ENCODE results near the gene TMEM150A.
"Not testable (repeated sequence)": the region's sequence is repeated elsewhere in the genome, so short reads cannot be mapped to it uniquely, and the experiment has no call there.

The TMEM150A gene

DNA sequence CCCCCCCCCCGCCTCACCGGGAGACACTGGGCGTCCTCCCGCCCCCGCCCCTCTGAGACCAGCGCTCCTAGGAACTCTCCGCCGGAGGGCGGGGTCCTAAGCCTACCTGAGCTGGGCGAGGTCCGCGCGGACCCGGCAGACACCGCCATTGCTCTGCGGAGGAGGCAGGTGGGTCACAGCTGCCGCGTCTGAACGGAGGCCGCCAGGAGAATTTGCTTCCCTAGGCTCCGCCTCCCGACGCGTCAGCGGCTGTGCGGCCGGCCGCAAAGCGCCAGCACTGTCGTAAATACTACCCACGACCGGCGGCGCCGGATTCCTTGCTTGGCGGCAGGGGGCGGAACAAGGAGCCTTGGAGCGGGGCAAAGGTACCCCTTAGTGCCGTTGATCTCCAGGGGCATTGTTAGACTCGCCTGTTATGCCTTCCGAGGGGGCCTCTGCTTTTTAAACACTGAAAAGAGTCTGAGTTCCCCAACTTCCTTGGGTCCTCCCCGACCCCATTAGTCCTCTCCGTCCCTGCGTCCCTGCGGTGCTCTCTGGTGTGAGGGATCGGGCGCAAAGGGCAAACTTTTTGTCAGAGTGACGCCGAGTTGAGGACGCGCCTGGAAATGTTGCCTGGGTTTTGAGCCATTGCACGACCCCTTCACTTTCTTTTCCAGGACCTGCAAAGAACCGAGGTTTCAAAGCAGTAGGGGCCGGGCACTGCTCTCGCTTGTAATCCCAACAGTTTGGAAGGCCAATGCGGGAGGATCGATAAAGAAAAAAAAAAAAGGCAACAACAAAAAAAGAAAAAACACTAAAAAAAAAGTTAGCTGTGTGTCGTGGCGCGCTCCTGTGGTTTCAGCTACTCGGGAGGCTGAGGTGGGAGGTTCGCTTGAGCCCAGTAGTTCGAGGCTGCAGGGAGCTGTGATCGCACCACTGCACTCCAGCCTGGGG, 41.0 kb downstream of the TMEM150A start, which contains the start of gene GGCX:
Gene GGCX, minus strand, starts transcription at position 214 of the 933 bp plus-strand sequence. Its CDS starts 65 bp downstream, at position 149.
- peak; percentile 91 for DNase-seq

DNA sequence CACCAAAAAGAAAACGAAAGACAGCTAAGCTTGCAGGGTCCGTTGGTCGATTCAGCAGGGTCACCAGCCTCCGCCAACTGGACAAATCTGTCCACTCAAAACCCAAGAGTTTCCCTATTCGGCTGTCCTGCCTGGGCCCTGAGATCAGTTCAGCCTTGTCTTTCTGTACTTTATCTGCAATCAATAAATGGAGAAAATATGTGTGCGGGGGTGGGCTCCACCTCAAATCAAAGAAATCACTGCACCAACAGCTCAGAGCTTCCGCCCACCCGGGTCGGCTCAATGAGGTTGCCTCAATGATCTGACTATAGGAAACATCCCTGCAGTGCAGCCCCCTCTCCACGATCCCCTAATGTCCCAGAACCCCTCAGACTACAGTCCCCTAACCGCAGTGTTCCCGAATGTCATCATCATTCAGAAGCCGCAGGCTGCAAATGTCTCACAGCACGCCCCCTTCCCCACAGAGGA, 41.7 kb downstream of the TMEM150A start:
- DNase-seq = no peak

DNA sequence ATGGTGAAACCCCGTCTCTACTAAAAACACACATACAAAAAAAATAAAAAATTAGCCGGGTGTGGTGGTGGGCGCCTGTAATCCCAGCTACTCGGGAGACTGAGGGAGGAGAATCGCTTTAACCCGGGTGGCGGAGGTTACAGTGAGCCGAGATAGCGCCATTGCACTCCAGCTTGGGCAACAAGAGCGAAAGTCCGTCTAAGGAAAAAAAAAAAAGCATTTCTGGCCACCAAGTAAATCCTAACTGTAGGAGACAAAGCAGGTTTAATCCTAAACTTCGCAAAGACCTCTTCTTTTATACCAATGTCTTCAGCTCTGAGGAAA, 42.1 kb downstream of the TMEM150A start:
- not testable (repeated sequence) for DNase-seq

DNA sequence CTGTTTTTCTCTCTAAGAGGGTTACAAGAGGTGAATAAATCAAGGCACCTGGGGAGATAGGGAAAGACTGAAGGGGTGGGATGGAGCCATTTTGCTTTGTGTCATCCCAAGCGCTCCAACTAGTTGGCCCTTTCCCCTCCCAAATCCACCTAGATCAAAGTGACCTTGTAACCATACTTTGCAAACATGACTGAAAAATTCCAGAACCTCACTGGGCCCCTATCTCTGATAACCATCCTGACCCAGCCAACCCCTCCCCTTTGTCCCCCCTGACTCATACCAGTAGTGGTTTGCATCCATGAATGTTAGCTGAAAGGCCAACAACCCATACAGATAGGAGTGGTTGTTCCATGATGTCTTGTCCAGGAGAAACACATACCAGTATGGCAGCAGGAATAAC, 44.3 kb downstream of the TMEM150A start:
- no peak for DNase-seq

DNA sequence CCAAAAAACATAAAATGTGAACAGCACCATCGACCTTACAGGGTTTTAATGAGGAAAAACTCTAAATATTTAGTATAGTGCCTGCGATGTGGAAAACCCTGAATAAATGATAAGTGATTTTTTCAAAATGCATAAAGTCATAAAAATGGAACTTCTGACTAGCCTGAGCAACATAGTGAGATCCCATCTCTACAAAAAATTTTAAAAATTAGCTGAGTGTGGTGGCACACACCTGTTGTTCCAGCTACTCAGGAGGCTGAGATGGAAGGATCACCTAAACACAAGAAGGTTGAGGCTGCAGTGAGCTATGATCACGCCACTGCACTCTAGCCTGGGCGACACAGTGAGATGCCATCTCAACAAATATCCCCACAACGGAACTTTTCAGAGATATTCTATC, 45.4 kb downstream of the TMEM150A start:
- DNase-seq = no peak

DNA sequence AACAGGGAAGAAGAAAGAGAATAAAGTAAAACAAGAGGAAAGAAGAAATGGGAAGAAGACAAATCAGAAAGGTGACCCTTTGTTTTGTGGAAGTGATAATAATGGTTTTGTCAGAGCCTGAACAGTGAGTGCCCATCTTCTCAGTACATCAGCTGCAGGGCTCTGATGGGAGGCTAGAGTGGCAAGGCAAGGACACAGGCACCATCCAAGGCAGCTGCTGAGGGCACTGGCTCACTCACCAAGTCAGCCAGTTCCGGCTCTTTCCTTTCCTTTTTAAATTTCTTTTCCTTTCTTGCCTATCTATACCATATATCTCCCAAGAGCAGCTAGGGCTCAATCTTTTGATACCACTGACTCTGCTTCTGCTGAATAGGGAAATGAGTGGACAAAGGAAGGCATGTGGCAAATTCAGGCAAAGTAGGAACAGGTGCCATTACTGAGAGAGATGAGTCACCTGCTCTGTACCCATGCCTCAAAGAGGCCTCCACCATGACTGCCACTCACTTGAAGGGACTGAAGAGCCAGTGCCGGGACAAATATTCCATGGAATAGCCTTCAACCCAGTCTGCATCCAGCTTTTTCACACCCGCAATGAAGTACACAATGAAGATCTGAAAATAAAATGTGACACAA, 47.4 kb downstream of the TMEM150A start:
- no peak for DNase-seq

DNA sequence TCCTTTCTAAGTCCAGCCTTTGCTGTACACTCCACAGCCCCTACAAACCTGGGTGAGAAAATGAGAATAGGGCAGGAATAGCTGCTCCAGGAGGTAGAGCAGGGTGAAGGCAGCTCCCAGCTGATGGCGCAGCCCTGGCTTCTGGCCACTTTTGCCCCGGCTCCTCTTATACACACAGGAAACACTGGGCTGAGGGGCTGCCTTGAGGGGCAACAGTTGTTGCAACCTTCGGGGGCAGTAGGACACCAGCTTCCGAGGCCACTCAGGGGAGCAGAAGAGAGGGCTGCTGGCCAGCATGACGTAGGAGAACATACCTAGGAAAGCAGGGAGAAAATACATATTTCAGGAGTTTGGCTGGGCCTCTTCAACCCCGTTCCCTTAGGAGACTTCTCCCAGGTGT, 49.3 kb downstream of the TMEM150A start:
- DNase-seq = no peak

DNA sequence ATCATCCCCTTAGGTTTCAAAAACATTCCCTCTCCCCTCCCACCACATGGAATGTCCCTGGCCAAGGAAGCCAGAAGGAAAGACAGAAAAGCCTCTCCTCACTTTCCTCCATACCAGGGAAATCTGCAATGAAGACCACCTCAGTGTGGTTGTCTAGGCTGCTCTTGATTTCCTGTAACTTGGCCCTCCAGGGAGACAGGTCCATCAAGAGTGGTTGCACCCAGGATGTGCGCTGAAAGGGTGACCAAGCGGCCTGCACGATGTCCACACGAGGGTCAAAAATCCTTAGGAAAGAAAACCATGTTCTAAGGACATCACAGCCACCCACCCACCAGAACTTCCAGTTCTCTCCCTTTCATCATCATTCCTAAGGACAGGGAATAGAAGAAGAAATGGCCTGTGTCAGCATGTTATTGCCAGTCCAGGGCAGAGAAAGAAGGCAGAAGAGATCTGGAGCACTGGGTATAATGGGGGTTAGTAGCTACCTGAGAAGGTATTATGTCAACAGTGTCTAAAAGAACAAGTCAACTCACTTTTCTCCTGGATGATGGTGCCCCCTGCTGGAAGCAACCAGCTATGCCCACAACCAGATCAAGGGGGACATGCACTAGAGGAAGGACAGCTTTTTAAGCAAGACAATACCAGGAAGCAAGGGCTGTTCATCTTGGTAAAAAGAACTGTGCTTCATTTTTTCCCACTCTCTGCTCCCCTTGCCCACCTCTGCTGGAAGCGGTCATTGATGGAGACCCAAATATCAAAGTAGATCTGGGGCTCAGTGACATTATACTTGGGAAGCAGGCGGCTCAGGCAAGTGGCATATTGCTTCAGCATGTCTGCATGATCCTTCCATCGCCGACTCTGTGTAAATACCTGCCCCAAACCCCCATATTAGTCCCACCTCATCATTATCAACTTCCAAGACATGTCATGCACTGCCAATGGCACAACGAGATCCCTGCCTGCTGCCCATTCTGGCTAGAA, 50.5 kb downstream of the TMEM150A start:
- peak; percentile 69 for DNase-seq

DNA sequence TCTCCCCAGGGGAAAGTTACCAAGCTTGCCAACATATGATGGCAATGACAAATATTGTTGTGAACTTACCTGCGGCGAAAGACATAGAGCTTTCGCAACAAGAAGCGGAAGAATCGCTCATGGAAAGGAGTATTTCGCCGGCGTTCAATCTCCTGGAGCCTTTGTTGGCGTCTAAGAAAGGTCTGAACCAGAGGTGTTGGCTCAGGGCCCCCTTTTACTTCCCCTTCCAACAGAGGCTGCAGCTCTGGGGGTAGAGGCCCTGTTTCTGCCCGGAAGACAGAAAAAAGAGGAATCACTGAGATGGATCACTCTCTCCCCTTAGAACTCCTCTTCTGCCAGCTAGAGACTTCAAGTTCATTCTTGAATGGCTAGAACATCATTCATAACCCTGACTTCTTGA, 52.0 kb downstream of the TMEM150A start:
- DNase-seq = no peak

DNA sequence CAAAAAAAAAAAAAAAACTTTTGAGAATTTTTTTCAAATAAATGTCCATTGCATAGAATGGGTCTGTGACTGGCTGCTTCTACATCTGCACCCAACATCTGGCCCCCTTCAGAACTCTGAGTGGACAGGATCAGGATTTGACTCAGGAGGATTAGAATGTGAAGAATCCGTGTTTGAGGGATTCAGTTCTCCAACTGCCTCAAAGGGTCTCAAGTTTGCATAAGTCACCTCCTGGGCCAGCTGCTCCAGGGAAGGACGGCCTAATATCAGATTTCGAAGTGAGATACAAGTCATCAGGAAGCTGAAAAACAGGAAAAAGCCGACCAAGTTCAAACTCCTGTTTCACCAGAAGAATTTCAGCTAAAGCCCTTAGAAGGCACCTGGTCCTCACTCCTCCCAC, 52.7 kb downstream of the TMEM150A start:
- peak; percentile 94 for DNase-seq

DNA sequence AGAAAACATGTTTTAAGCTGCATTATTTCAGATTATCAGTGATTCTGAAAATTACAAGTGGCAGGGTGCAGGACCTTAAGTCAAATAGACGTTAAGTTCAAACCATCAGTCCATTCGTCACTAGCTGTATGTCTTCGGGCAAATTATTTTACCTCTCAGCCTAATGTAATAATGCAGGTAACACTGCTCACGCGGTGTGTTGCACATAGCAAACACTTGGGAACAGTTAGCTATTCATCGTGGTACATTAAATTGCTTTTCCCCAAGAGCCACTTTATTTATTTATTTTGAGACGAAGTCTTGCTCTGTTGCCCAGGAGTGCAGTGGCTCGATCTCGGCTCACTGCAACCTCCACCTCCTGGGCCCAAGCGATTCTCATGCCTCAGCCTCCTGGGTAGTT, 53.4 kb downstream of the TMEM150A start:
- DNase-seq = no peak

DNA sequence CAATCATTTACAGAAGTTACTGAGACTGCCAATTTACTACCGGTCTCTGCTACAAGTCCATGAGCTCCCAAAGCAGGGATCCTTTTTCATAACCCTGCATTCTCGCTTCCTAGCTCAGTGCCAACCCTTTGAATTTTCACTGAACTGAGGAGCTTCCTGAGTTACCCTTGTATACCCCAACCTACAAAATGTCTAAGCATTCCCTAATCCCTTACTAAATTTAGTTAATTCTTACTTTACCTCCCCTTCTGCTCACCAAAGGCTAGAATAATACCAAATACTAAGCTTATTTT, 53.9 kb downstream of the TMEM150A start:
- DNase-seq = no peak
